ENCODE data around the gene RAB31. TPM values are rescaled to one million over a fixed set of nuclear protein-coding genes. Genes with fewer than 3 reads are reported as not detected.

RAB31 gene
- total RNA-seq, 1 donor from 2014 or later: 32.2 TPM

DNA sequence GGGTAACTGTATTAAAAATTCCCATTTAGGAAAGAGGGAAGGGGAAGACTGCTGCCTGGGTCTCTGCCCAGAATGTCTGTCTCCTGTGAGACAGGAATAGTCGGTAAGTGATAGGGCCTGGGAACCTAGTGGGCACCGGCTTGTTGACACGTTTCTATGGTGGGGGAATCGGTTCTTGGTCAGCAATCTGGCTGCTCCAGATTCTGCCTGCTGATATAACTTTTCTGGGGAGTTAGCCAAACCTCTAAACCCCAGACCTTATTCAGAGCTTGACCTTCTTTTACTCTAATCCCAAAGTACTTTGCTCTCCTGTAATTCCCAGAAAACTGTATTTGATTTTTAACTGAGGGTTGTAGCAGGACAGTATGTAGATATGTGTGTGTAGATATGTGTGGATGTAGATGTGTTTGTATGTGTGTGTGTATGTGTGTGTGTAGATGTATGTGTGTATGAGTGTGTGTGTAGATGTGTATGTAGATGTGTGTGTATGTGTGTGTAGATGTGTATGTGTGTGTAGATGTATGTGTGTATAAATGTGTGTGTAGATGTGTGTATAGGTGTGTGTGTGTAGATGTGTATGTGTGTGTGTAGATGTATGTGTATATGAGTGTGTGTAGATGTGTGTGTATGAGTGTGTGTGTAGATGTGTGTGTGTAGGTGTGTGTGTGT, 115.8 kb downstream of the RAB31 start:
- DNase-seq (ENCODE audit: low spot score): no peak
- intact Hi-C loops (cut with DNase I): loop anchor here (10.0 kb wide), 1 partner anchor 701 kb away; the partner anchor contains the start of gene NAPG

DNA sequence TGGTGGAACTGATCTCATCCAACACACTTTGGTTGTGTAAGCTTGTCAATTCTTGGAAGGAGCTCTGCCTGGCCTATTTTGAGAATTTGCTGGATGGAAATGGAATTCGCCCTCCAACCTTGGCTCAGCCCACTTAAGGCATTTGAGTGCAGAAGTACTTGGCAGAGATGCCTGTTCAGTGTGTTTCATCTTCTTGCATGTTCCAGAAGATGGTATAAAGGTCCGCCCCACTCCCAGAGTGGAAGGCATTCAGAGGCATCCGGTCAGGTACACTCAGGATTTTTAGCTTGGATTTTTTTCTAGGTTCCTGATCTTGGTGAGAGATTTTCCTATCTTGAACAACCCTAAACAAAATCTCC, 116.4 kb downstream of the RAB31 start:
- intact Hi-C loops (cut with DNase I): loop anchor here (10.0 kb wide), 1 partner anchor 700 kb away; the partner anchor contains the start of gene NAPG
- DNase-seq (ENCODE audit: low spot score): no peak

GRCh38 chr18:9824952-9825371, 116.9 kb downstream of the RAB31 start:
- no peak for DNase-seq (ENCODE audit: low spot score)
- intact Hi-C loops (cut with DNase I): loop anchor here (10.0 kb wide), 1 partner anchor 700 kb away; the partner anchor contains the start of gene NAPG

DNA sequence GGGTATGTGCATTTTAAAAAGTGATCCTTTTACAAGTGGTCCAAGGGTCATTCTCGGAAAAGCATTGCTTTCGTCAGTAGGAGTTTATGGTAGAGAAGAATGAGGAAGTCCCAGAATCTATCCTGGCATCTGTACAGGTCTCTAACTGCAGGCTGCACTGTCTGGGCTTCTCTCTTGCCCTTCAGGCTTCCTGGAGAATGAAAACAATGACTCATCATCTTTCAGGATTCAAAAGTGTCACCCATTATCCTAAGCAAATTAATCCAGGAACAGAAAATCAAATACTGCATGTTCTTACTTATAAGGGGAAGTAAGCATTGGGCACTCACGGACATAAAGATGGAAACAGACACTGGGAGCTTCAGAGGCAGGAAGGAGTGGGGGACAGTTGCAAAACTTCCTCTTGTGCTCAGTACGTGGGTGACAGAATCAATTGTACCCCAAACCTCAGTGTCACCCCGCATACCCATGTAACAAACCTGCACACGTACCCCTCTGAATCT, 117.5 kb downstream of the RAB31 start:
- intact Hi-C loops (cut with DNase I): loop anchor here (10.0 kb wide), 1 partner anchor 699 kb away; the partner anchor contains the start of gene NAPG
- no peak for DNase-seq (ENCODE audit: low spot score)

DNA sequence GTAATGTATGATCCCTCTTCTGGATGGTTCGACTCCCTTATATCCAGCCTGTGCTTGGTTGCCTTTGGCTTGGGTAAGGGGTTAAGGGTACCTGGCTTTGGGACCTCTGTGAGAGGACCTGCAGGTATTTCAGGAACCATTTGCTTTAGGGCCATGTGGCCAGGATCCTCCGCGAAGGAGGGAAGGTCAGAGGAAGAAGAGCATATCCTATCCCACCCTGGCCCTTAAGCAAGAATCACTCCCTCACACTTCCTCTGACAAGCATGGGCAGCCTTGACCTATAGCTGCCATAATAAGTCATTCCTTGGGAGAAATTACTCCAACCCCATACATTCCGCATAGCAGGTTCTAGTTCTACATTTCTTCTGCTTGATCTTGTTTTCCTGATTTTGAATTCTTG, 118.6 kb downstream of the RAB31 start:
- no peak for DNase-seq (ENCODE audit: low spot score)
- intact Hi-C loops (cut with DNase I): loop anchor here (10.0 kb wide), 1 partner anchor 698 kb away; the partner anchor contains the start of gene NAPG

GRCh38 chr18:9827211-9827792, 119.2 kb downstream of the RAB31 start:
- no peak for DNase-seq (ENCODE audit: low spot score)
- intact Hi-C loops (cut with DNase I): loop anchor here (10.0 kb wide), 1 partner anchor 697 kb away; the partner anchor contains the start of gene NAPG

GRCh38 chr18:9827793-9828505, 119.8 kb downstream of the RAB31 start:
- DNase-seq (ENCODE audit: low spot score): no peak
- intact Hi-C loops (cut with DNase I): loop anchor here (10.0 kb wide), 1 partner anchor 697 kb away; the partner anchor contains the start of gene NAPG

DNA sequence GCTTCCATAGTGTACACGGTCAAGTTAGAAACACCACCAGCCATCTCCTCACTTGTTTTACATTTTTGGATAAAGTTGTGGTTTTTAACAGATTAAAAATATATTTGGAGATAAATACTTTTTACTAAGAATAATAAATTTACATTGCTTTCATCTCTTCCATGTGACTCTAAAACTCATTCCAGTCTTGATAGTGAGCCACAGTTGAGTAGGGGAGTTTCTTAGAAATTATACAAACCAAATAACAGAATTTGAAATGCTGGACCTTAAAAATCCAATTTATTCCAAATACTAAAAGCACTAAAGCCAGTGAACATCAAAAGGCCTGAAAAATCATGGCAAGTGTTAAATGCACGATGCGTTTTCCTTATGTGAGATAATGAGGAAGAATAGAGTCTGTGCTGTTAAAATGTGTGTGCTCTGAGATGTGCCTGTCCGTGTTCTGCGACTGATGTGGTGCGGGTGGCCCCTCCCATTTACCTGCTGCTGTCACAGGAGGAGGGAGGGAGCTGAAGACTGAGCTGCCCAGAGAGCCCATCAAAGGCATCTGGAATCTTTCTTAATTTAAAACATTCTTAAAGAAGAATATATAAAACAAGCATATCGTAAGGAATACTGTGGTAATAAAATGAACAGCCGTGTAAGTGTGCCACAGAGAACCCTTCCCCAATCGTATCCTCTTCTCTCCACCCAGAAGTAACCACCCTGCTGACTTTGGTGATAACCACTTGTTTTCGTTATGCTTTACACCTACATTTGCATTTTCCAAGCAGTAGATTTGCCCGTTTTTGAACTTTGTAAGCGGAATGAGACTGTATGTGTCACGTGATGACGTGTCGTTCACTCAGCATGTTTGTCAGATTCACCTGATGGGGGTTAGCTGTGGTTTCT, 120.7 kb downstream of the RAB31 start:
- no peak for DNase-seq (ENCODE audit: low spot score)
- intact Hi-C loops (cut with DNase I): loop anchor here (10.0 kb wide), 1 partner anchor 696 kb away; the partner anchor contains the start of gene NAPG

GRCh38 chr18:9829397-9829712, 121.3 kb downstream of the RAB31 start:
- no peak for DNase-seq (ENCODE audit: low spot score)
- intact Hi-C loops (cut with DNase I): loop anchor here (10.0 kb wide), 1 partner anchor 695 kb away; the partner anchor contains the start of gene NAPG

DNA sequence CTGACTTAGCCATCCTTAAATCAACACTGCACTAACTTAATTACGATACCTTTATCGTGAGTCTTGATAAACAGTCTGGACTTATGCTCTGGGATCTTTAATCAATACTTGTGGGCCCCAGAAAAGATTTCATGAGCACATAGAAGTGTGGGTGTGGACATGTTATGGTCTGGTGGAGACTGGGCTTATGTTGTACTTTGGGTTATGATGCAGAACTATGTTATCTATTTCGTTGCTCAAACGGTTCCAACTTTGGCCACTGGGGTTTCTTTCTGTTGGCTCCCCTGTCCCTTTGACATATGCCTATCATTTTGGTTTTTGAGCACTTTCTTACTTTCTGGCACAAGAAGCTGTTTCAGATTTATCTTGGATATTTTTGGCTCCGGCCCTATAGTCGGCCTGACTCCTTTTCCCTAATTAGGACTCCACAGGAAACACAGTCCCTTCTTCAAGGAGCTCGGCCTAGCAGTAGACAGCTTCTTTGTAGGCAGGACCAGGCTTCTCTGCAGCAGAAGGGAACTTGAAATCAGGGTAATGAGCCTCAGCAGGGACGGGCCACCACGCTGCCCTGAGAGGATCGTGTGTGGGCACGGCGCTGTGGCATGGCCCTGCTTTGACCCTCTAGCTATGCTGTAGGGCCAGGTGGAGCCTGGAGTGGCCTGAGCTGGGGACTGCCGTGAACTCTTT, 123.1 kb downstream of the RAB31 start:
- intact Hi-C loops (cut with DNase I): no loop called here
- DNase-seq (ENCODE audit: low spot score): no peak

- intact Hi-C loops (cut with DNase I): no loop called here
- DNase-seq (ENCODE audit: low spot score): no peak
These were observed 123.7 kb downstream of the RAB31 start for GRCh38 chr18:9831723-9832199.

- no peak for DNase-seq (ENCODE audit: low spot score)
- intact Hi-C loops (cut with DNase I): no loop called here
These were observed 124.8 kb downstream of the RAB31 start for GRCh38 chr18:9832871-9833270.

- intact Hi-C loops (cut with DNase I): no loop called here
- no peak for DNase-seq (ENCODE audit: low spot score)
These were observed 126.5 kb downstream of the RAB31 start for GRCh38 chr18:9834551-9834950.

DNA sequence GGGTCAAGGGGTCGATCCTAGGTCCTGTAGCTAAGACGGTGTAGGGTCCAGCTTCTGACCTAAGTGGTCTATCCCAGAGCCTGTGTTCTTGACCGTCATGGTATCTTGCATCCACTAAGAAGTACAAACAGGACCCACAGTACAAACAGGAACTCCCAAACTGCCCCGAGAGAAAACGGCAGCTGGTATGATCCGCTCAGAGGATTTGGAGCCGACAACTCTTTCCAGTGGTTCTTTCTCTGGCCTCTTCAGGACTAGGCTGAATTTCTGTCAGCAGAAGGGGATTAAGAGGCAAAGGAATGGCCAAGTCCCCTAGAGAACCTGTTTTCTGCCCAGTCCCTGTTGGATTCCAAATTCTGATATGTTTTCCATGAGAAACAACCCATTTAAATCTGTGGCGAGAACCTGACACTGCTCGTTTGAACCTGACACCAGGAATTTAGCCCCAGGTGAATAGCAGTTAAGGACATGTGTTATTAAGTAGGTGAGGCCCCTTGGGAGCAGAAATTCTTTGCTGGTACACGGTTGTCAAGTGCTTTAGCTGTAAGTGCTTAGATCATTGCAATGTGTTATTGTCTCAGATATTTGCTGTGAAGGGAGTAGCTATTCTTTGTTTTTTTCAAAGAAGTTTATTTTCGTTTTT, 127.1 kb downstream of the RAB31 start:
- intact Hi-C loops (cut with DNase I): no loop called here
- DNase-seq (ENCODE audit: low spot score): no peak

- intact Hi-C loops (cut with DNase I): no loop called here
- DNase-seq (ENCODE audit: low spot score): no peak
These were observed 127.7 kb downstream of the RAB31 start for GRCh38 chr18:9835825-9836224.

GRCh38 chr18:9838144-9838877, 130.2 kb downstream of the RAB31 start:
- intact Hi-C loops (cut with DNase I): no loop called here
- no peak for DNase-seq (ENCODE audit: low spot score)

DNA sequence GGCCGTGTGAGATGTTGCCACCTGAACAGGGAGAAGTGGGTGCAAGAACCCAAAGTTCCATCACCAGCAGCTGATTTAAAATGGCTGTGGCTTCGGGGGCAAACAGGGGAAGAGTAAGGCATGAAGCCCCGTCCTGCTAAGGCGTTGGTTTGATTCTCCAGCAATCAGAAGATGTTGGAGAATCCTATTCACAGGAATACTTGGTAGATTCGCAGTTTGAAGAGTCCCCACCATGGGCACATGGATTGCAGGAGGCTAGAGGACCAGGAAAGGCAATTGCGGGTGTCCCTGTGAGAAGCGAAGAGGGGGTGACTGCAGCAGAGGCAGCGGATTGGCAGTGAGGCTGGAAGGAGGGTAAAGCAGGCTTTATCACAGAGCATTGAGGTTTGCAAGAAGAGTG, 131.1 kb downstream of the RAB31 start:
- intact Hi-C loops (cut with DNase I): no loop called here
- DNase-seq (ENCODE audit: low spot score): no peak
